IMR-90 (cell line): ENCODE measurements around the gene NAV2. TPM values are rescaled to one million over a fixed set of nuclear protein-coding genes. Genes with fewer than 3 reads are reported as not detected.

ENCODE experiments used
- ATAC-seq: fragments of 200-7000 bp; cut with Tn5 transposase; 2 replicates; pipeline ENCODE4 v1.9.1; 2020; ENCODE audit warnings: low read depth, mild to moderate bottlenecking, moderate library complexity
- BruUV-seq: library from RNA; stranded (reverse); fragments of 400-500 nt; replicated peaks from 2 replicates; lab custom pipeline; 2021; lab: Mats Ljungman, UMichigan
- CTCF ChIA-PET: fragments of 300-600 bp; formaldehyde crosslinking; extraction: SDS; loops from one replicate; lab custom pipeline; 2021; ENCODE audit warnings: antibody characterized with exemption; lab: Yijun Ruan, JAX
- POLR2A ChIA-PET: fragments of 300-600 bp; sonication (Branson Sonifier 250); formaldehyde crosslinking; loops from one replicate; lab custom pipeline; 2022; ENCODE audit warnings: antibody characterized with exemption; ENCODE audit not compliant: unreplicated experiment; lab: Charles Lee
- DNase-seq: peaks from one replicate; pipeline ENCODE4 v3.0.0; 2013
- H2AFZ ChIP-seq: replicated peaks from 2 replicates; pipeline ENCODE3; 2013; ENCODE audit warnings: low read length, mild to moderate bottlenecking; ENCODE audit not compliant: poor library complexity
- H2AK5ac ChIP-seq: 2 replicates; pipeline ENCODE4 v1.6.1; 2013; ENCODE audit warnings: low read depth, low read length, inconsistent platforms
- H2AK9ac ChIP-seq: replicated peaks from 2 replicates; pipeline ENCODE3; 2013; ENCODE audit warnings: mild to moderate bottlenecking, low read depth, low read length, moderate library complexity; ENCODE audit not compliant: poor library complexity
- H2BK120ac ChIP-seq: 2 replicates; pipeline ENCODE4 v1.6.1; 2013; ENCODE audit warnings: low read depth, low read length, inconsistent platforms
- H2BK15ac ChIP-seq: 3 replicates; pipeline ENCODE4 v1.6.1; 2013; ENCODE audit warnings: low read depth, low read length, inconsistent platforms
- H2BK20ac ChIP-seq: 2 replicates; pipeline ENCODE4 v1.6.1; 2013; ENCODE audit warnings: low read depth, mild to moderate bottlenecking, inconsistent platforms, low read length, moderate library complexity
- H2BK5ac ChIP-seq: 2 replicates; pipeline ENCODE4 v1.6.1; 2013; ENCODE audit warnings: mild to moderate bottlenecking, low read depth, low read length, inconsistent platforms; ENCODE audit not compliant: poor library complexity, severe bottlenecking
- H3K14ac ChIP-seq: replicated peaks from 2 replicates; pipeline ENCODE4 v1.6.1; 2013; ENCODE audit warnings: low read depth, low read length, inconsistent platforms
- H3K18ac ChIP-seq: 2 replicates; pipeline ENCODE4 v1.6.1; 2013; ENCODE audit warnings: low read depth, low read length, control low read depth
- H3K23ac ChIP-seq: 2 replicates; pipeline ENCODE4 v1.6.1; 2013; ENCODE audit warnings: low read depth, low read length, inconsistent platforms
- H3K27ac ChIP-seq: 2 replicates; pipeline ENCODE4 v1.5.1; 2013; ENCODE audit warnings: mild to moderate bottlenecking, control low read depth, low read length; ENCODE audit not compliant: insufficient read depth
- H3K27me3 ChIP-seq: 2 replicates; pipeline ENCODE4 v1.6.1; 2013; ENCODE audit warnings: low read length; ENCODE audit not compliant: control insufficient read depth, insufficient read depth
- H3K36me3 ChIP-seq: 2 replicates; pipeline ENCODE4 v1.6.1; 2013; ENCODE audit warnings: low read length, mixed read lengths; ENCODE audit not compliant: control insufficient read depth, insufficient read depth
- H3K4ac ChIP-seq: 2 replicates; pipeline ENCODE4 v1.6.1; 2013; ENCODE audit warnings: low read depth, low read length, inconsistent platforms
- H3K4me1 ChIP-seq: 2 replicates; pipeline ENCODE4 v1.6.1; 2013; ENCODE audit warnings: low read length, mixed read lengths; ENCODE audit not compliant: control insufficient read depth, insufficient read depth
- H3K4me2 ChIP-seq: 2 replicates; pipeline ENCODE4 v1.6.1; 2013; ENCODE audit warnings: low read depth, mild to moderate bottlenecking, control low read depth, low read length, moderate library complexity
- H3K4me3 ChIP-seq: 2 replicates; pipeline ENCODE4 v1.5.1; 2013; ENCODE audit warnings: low read depth, mild to moderate bottlenecking, control low read depth, low read length, moderate library complexity; ENCODE audit not compliant: insufficient read depth
- H3K56ac ChIP-seq: 2 replicates; pipeline ENCODE4 v1.6.1; 2013; ENCODE audit warnings: low read length, inconsistent platforms; ENCODE audit not compliant: insufficient read depth; ENCODE audit errors: extremely low read depth
- H3K79me1 ChIP-seq, 2 experiments: 2 replicates each; pipeline ENCODE4 v1.6.1; 2013; ENCODE audit warnings: low read length in 2 of 2, inconsistent platforms in 1 of 2, low read depth in 1 of 2
- H3K9ac ChIP-seq: 2 replicates; pipeline ENCODE4 v1.6.1; 2013; ENCODE audit warnings: low read depth, low read length, control low read depth
- H3K9me1 ChIP-seq: 2 replicates; pipeline ENCODE4 v1.6.1; 2013; ENCODE audit warnings: low read length, inconsistent platforms; ENCODE audit not compliant: insufficient read depth
- H3K9me3 ChIP-seq: 2 replicates; pipeline ENCODE4 v1.6.1; 2013; ENCODE audit warnings: low read length; ENCODE audit not compliant: control insufficient read depth, insufficient read depth
- H4K20me1 ChIP-seq: 2 replicates; pipeline ENCODE4 v1.6.1; 2013; ENCODE audit warnings: low read length, inconsistent platforms; ENCODE audit not compliant: insufficient read depth
- H4K5ac ChIP-seq: 2 replicates; pipeline ENCODE4 v1.6.1; 2013; ENCODE audit warnings: mild to moderate bottlenecking, low read depth, low read length, control low read depth
- H4K8ac ChIP-seq, 2 experiments: 2 replicates each; pipeline ENCODE4 v1.6.1; 2013; ENCODE audit warnings: low read depth in 2 of 2, low read length in 2 of 2, control low read depth in 1 of 2, inconsistent platforms in 1 of 2
- H4K91ac ChIP-seq: 2 replicates; pipeline ENCODE4 v1.6.1; 2013; ENCODE audit warnings: low read depth, low read length, inconsistent platforms; ENCODE audit not compliant: insufficient read depth
- CEBPB ChIP-seq: IDR thresholded peaks from 2 replicates; pipeline ENCODE4 v1.6.1; 2012; ENCODE audit warnings: low read depth, low read length, improper control_type of control experiment
- FOS ChIP-seq: fragments of 150-350 bp; IDR thresholded peaks from 2 replicates; pipeline ENCODE4 v1.6.1; 2016; ENCODE audit warnings: low read depth, low read length
- MAFK ChIP-seq: IDR thresholded peaks from 2 replicates; pipeline ENCODE4 v1.6.1; 2012; ENCODE audit warnings: low read depth, low read length, improper control_type of control experiment
- MAZ ChIP-seq: IDR thresholded peaks from 2 replicates; pipeline ENCODE4 v1.6.1; 2012; ENCODE audit warnings: low read depth, mild to moderate bottlenecking, low read length, improper control_type of control experiment, moderate library complexity, borderline replicate concordance
- POLR2A ChIP-seq: IDR thresholded peaks from 2 replicates; pipeline ENCODE4 v1.6.1; 2012; ENCODE audit warnings: mild to moderate bottlenecking, low read depth, low read length
- RCOR1 ChIP-seq: IDR thresholded peaks from 2 replicates; pipeline ENCODE4 v1.6.1; 2012; ENCODE audit warnings: mild to moderate bottlenecking, low read length, improper control_type of control experiment; ENCODE audit not compliant: insufficient replicate concordance
- RFX5 ChIP-seq: IDR thresholded peaks from 2 replicates; pipeline ENCODE4 v1.8.0; 2012; ENCODE audit warnings: low read depth, mild to moderate bottlenecking, low read length, moderate library complexity
- WGBS, 2 experiments: methylation state at CpG; one replicate each; pipeline versions ENCODE4 v1.1.5 to v1.1.7; 2013; ENCODE audit warnings: missing lambda C conversion rate in 2 of 2; ENCODE audit not compliant: insufficient read length in 1 of 2; ENCODE audit errors: extremely low coverage in 2 of 2; 5-methylcytosine and 5-hydroxymethylcytosine counted together
- dilution Hi-C: fragments of 300-500 bp; cut with HindIII; formaldehyde crosslinking; loops from one replicate; pipeline ENCODE4 v1.14.3; 2018; ENCODE audit warnings: low sequenced_read_pairs; ENCODE audit not compliant: unreplicated experiment
- in situ Hi-C: fragments of 300-500 bp; cut with MboI; formaldehyde crosslinking; loops from 3 replicates; pipeline ENCODE4 v1.14.3; 2019; ENCODE audit warnings: low sequenced_read_pairs, inconsistent platforms, mixed read lengths
- intact Hi-C: fragments of 100-400 bp; cut with micrococcal nuclease; formaldehyde crosslinking; loops from 2 replicates; pipeline ENCODE4 v1.10.0; 2022
- polyA plus RNA-seq, 3 experiments: library from polyadenylated mRNA; depleted of rRNA; stranded (reverse); fragments of >200 nt; gene quantifications; 2 replicates each; pipeline ENCODE4 v1.2.3, GENCODE V29; 2012; ENCODE audit warnings: low replicate concordance in 1 of 3
- total RNA-seq: library from RNA; depleted of rRNA; stranded (reverse); fragments of >200 nt; gene quantifications from 2 replicates; pipeline ENCODE4 v1.2.3, GENCODE V29; 2012

NAV2 gene
- total and polyA plus RNA-seq, 2 of the 4 experiments (the other 2 are of a cell fraction): 4.5 to 12.6 TPM

- H3K79me1 ChIP-seq: no peaks in the 10 kb centered on the region; a peak in 1 of 4 replicates
- POLR2A ChIA-PET: no interaction called here
- no peak overlapping the region for H3K27ac ChIP-seq
- 0 out of 2 replicates have a peak overlapping the region, but pooled peaks have one; percentile 39 for H4K91ac ChIP-seq
- H3K4me3 ChIP-seq: no peak overlapping the region
- H3K23ac ChIP-seq: no peak overlapping the region
- no peak overlapping the region for H2BK5ac ChIP-seq
- peak overlapping the region; percentile 14; the same call in 1 of the 2 replicates for H3K18ac ChIP-seq
- H3K4ac ChIP-seq: peak overlapping the region; percentile 28; the same call in 1 of the 2 replicates
- H3K27me3 ChIP-seq: peaks cover 2% of the 10 kb centered on the region
- H2BK20ac ChIP-seq: peak overlapping the region; percentile 69; the same call in 1 of the 2 replicates
- intact Hi-C loops: no loop called here
- peak overlapping the region; percentile 57 for H2BK120ac ChIP-seq
- H3K9ac ChIP-seq: no peak overlapping the region
- H3K9me1 ChIP-seq: peaks cover 10% of the 10 kb centered on the region
- dilution Hi-C loops: no loop called here
- H4K8ac ChIP-seq: peak overlapping the region in 1 of 2 experiments; percentile 53; a peak in 1 of 4 replicates
- WGBS, 2 experiments: no CpG with 5 or more reads among the region's 5 CpGs
- H3K56ac ChIP-seq: no peak overlapping the region
- no peak overlapping the region; the same call in 2 of the 3 replicates for H2BK15ac ChIP-seq
- no TSS peak for BruUV-seq
- no peak overlapping the region for H2AK9ac ChIP-seq
- peaks cover 17% of the 10 kb centered on the region for H3K4me1 ChIP-seq
- ATAC-seq (no peak), DNase-seq (no peak)
- H4K20me1 ChIP-seq: no peaks in the 10 kb centered on the region
- 0 out of 2 replicates have a peak overlapping the region, but pooled peaks have one; percentile 49 for H3K14ac ChIP-seq
- H3K36me3 ChIP-seq: no peaks in the 10 kb centered on the region
- H2AFZ ChIP-seq: peak overlapping the region; percentile 47
- 0 out of 2 replicates have a peak overlapping the region, but pooled peaks have one; percentile 5 for H2AK5ac ChIP-seq
- no peak overlapping the region for H3K4me2 ChIP-seq
- TF ChIP-seq RFX5: no peak
- no peak for TF ChIP-seq MAZ
- no peak for TF ChIP-seq MAFK
- TF ChIP-seq POLR2A: no peak
- no peak for TF ChIP-seq CEBPB
- no peak for TF ChIP-seq FOS
- no peak for TF ChIP-seq RCOR1
- in situ Hi-C loops: no loop called here
- CTCF ChIA-PET: no interaction called here
- H3K9me3 ChIP-seq: no peaks in the 10 kb centered on the region
- H4K5ac ChIP-seq: peak overlapping the region; percentile 45; the same call in 1 of the 2 replicates
Observed at GRCh38 chr11:19683141-19683805, 29.4 kb upstream of the NAV2 start.
